Measurements from ENCODE around the gene KRT3. TPM values are rescaled to one million over a fixed set of nuclear protein-coding genes. Genes with fewer than 3 reads are reported as not detected.

Gene KRT3
- total RNA-seq, 1 experiment from 2014 or later, result not detected

GRCh38 chr12:52766351-52767019, 29.4 kb downstream of the KRT3 start:
- H3K79me2 ChIP-seq (ENCODE audit: insufficient read depth, low read length), result no peaks in the 10 kb centered on the region
- ATAC-seq (no peak), DNase-seq (ENCODE audit: low read depth, low spot score) (no peak)
- ChIA-PET CTCF (no interaction called here), POLR2A (no interaction called here), RAD21 (ENCODE audit: low non-redundant PET in 1 of 2, low total read pairs in 2 of 2, uncharacterized antibody in 2 of 2, unreplicated experiment in 2 of 2) (no interaction called here)
- TF ChIP-seq YY1 (IDR thresholded peaks at IDR 0.05; ENCODE audit: extremely low read depth, insufficient replicate concordance, low read depth, low read length) (no peak), TCF7L2 (IDR thresholded peaks at IDR 0.05; ENCODE audit: borderline replicate concordance, extremely low read depth, insufficient read depth, insufficient read length) (no peak), CEBPB (IDR thresholded peaks at IDR 0.05; ENCODE audit: low read depth) (no peak)
- TF ChIP-seq, protein P1, sequence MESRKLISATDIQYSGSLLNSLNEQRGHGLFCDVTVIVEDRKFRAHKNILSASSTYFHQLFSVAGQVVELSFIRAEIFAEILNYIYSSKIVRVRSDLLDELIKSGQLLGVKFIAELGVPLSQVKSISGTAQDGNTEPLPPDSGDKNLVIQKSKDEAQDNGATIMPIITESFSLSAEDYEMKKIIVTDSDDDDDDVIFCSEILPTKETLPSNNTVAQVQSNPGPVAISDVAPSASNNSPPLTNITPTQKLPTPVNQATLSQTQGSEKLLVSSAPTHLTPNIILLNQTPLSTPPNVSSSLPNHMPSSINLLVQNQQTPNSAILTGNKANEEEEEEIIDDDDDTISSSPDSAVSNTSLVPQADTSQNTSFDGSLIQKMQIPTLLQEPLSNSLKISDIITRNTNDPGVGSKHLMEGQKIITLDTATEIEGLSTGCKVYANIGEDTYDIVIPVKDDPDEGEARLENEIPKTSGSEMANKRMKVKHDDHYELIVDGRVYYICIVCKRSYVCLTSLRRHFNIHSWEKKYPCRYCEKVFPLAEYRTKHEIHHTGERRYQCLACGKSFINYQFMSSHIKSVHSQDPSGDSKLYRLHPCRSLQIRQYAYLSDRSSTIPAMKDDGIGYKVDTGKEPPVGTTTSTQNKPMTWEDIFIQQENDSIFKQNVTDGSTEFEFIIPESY (IDR thresholded peaks at IDR 0.05; ENCODE audit: extremely low read depth, insufficient replicate concordance, low read length), result no peak
- TF ChIP-seq, protein P2, sequence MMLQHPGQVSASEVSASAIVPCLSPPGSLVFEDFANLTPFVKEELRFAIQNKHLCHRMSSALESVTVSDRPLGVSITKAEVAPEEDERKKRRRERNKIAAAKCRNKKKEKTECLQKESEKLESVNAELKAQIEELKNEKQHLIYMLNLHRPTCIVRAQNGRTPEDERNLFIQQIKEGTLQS (IDR thresholded peaks at IDR 0.05), result no peak
- no peak overlapping the region for H3K9ac ChIP-seq (ENCODE audit: low read length)
- H3K4me2 ChIP-seq (ENCODE audit: low read length), result no peak overlapping the region
- no peak overlapping the region for H3K4me3 ChIP-seq (replicated peaks in 1 of 2; ENCODE audit: low read depth in 1 of 2, low read length in 2 of 2)
- no peak overlapping the region for H3K27ac ChIP-seq (ENCODE audit: low read depth, low read length)
- peaks cover 0 to 5% of the 10 kb centered on the region in 2 experiments; a peak in 1 of 4 replicates for H3K4me1 ChIP-seq (ENCODE audit: control insufficient read depth in 1 of 2, insufficient read depth in 2 of 2, low read length in 2 of 2)
- H2AFZ ChIP-seq (ENCODE audit: low read depth, low read length, poor library complexity, severe bottlenecking), result no peak overlapping the region
- intact Hi-C loops (cut with micrococcal nuclease), result no loop called here
- BruUV-seq (replicated peaks), result no TSS peak
- H3K27me3 ChIP-seq (ENCODE audit: insufficient read depth, low read length), result no peaks in the 10 kb centered on the region
- no peaks in the 10 kb centered on the region for H4K20me1 ChIP-seq (ENCODE audit: insufficient read depth)
- H3K9me2 ChIP-seq (ENCODE audit: insufficient read depth), result no peaks in the 10 kb centered on the region
- H3K9me3 ChIP-seq (ENCODE audit: control insufficient read depth in 1 of 2, insufficient read depth in 1 of 2, low read depth in 1 of 2, low read length in 2 of 2), result no peaks in the 10 kb centered on the region
- H3K36me3 ChIP-seq (ENCODE audit: control insufficient read depth in 1 of 2, insufficient read depth in 2 of 2, low read length in 2 of 2), result no peaks in the 10 kb centered on the region

- Histone ChIP-seq H3K9ac (ENCODE audit: low read length) (no peak overlapping the region), H3K9me3 (ENCODE audit: control insufficient read depth in 1 of 2, insufficient read depth in 1 of 2, low read depth in 1 of 2, low read length in 2 of 2) (no peaks in the 10 kb centered on the region), H3K9me2 (ENCODE audit: insufficient read depth) (no peaks in the 10 kb centered on the region), H3K36me3 (ENCODE audit: control insufficient read depth in 1 of 2, insufficient read depth in 2 of 2, low read length in 2 of 2) (no peaks in the 10 kb centered on the region), H3K4me1 (ENCODE audit: control insufficient read depth in 1 of 2, insufficient read depth in 2 of 2, low read length in 2 of 2) (peaks cover 0 to 5% of the 10 kb centered on the region in 2 experiments; a peak in 1 of 4 replicates), H4K20me1 (ENCODE audit: insufficient read depth) (no peaks in the 10 kb centered on the region), H3K4me3 (replicated peaks in 1 of 2; ENCODE audit: low read depth in 1 of 2, low read length in 2 of 2) (no peak overlapping the region), H3K4me2 (ENCODE audit: low read length) (no peak overlapping the region), H3K79me2 (ENCODE audit: insufficient read depth, low read length) (no peaks in the 10 kb centered on the region), H2AFZ (ENCODE audit: low read depth, low read length, poor library complexity, severe bottlenecking) (no peak overlapping the region), H3K27ac (ENCODE audit: low read depth, low read length) (no peak overlapping the region), H3K27me3 (ENCODE audit: insufficient read depth, low read length) (no peaks in the 10 kb centered on the region)
- ChIA-PET CTCF (no interaction called here), RAD21 (ENCODE audit: low non-redundant PET in 1 of 2, low total read pairs in 2 of 2, uncharacterized antibody in 2 of 2, unreplicated experiment in 2 of 2) (no interaction called here), POLR2A (no interaction called here)
- DNase-seq (ENCODE audit: low read depth, low spot score), result no peak
- intact Hi-C loops (cut with micrococcal nuclease), result no loop called here
- no TSS peak for BruUV-seq (replicated peaks)
- no peak for ATAC-seq
- TF ChIP-seq POLR2A (IDR thresholded peaks at IDR 0.05; ENCODE audit: borderline replicate concordance, extremely low read depth, insufficient read depth, insufficient read length) (no peak), POLR2AphosphoS5 (IDR thresholded peaks at IDR 0.05; ENCODE audit: low read depth, low read length) (no peak), ZNF274 (IDR thresholded peaks at IDR 0.05; ENCODE audit: low read depth, low read length) (no peak), ELF1 (IDR thresholded peaks at IDR 0.05; ENCODE audit: borderline replicate concordance, low read depth) (no peak)
- TF ChIP-seq, protein P3, sequence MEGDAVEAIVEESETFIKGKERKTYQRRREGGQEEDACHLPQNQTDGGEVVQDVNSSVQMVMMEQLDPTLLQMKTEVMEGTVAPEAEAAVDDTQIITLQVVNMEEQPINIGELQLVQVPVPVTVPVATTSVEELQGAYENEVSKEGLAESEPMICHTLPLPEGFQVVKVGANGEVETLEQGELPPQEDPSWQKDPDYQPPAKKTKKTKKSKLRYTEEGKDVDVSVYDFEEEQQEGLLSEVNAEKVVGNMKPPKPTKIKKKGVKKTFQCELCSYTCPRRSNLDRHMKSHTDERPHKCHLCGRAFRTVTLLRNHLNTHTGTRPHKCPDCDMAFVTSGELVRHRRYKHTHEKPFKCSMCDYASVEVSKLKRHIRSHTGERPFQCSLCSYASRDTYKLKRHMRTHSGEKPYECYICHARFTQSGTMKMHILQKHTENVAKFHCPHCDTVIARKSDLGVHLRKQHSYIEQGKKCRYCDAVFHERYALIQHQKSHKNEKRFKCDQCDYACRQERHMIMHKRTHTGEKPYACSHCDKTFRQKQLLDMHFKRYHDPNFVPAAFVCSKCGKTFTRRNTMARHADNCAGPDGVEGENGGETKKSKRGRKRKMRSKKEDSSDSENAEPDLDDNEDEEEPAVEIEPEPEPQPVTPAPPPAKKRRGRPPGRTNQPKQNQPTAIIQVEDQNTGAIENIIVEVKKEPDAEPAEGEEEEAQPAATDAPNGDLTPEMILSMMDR (IDR thresholded peaks at IDR 0.05 in 2 of 3, conservative IDR thresholded peaks at IDR 0.05 in 1 of 3; ENCODE audit: borderline replicate concordance in 1 of 3, insufficient read depth in 1 of 3, low read depth in 2 of 3, low read length in 2 of 3), result no peak
Observed at GRCh38 chr12:52765702-52766101, 30.2 kb downstream of the KRT3 start.

All from HCT116 (cell line).